GM19395 (cell line): ENCODE data around the gene ICOS.
A peak's percentile ranks its signal among the peaks of the same experiment; 100 is the strongest.

Experiments used
- ATAC-seq: cut with Tn5 transposase; IDR thresholded peaks from one replicate; pipeline ENCODE4 v1.9.1; 2021; ENCODE audit warnings: mild to moderate bottlenecking, moderate library complexity; ENCODE audit not compliant: unreplicated experiment

The ICOS gene, protein sequence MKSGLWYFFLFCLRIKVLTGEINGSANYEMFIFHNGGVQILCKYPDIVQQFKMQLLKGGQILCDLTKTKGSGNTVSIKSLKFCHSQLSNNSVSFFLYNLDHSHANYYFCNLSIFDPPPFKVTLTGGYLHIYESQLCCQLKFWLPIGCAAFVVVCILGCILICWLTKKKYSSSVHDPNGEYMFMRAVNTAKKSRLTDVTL

DNA sequence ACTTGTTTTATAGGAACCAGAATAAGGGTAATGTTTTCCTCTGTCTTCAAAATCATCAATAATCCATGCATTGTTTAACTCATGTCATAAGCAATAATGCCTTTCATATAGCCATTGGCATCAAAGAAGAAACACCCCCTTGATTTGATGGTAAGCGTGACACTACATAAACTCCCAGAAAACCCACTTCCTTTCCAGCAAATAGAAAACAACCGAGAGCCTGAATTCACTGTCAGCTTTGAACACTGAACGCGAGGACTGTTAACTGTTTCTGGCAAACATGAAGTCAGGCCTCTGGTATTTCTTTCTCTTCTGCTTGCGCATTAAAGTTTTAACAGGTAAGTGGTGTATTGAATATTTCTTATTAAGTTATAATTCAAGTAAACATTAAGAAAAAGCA is at the start of gene ICOS:
Gene ICOS (plus strand): TSS at position 229 of the 400 bp plus-strand sequence. CDS start 52 bp downstream, at position 281.
- no peak for ATAC-seq

DNA sequence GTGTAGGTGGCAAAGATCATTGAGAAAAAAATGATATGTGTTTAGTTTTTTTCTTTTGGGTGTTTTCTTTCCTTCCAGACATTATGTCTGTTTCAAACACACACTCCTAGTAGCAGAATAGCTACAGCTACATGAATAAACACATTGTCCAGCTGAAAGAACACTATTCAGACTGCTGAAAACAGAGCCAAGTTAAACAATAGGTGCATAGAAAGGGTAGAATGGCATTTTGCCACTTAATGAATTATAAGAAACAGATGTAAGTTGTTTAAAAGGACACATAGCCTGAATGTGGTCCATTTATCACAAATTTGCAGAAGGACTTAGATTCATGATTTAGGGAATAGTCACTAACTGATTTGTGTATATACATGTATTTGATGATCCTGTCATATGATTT is 48.9 kb upstream of the ICOS start:
- no peak for ATAC-seq

DNA sequence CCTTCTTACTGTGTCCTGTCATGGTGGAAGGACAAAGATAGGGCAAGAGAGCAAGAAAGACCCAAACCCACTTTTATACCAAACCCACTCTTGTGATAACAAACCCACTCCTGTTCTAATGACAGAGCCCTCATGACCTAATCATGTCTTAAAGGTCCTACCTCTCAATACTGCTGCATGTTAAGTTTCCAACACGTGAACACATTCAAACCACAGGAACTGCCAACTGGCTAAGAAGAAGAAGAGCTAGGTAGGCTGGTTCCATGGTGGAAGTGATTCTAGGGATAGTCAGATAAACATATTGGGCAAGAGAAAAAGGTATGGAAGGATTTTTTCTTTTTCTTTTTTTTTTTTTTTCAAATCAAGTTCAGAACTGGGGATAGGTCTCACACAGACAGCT is 47.0 kb upstream of the ICOS start:
- ATAC-seq = no peak

DNA sequence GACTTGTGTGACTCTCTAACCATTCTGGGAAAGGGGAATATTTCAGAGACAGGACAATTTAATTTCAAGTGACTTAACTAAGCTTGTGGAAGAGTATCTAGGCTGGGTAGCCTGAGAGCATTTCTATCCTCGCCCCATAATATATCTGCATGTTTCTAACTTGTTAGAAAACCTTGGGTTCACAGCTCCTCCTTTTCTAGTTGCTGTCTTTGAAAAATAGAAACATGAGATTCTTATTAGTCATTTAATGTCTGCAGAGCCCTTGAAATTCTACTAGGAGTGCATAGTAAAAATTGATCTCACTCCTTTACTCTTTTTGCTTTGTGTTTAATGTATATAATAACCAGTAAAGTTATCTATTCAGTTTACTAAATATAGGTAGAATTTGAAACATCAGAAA is 46.6 kb upstream of the ICOS start:
- ATAC-seq = no peak

DNA sequence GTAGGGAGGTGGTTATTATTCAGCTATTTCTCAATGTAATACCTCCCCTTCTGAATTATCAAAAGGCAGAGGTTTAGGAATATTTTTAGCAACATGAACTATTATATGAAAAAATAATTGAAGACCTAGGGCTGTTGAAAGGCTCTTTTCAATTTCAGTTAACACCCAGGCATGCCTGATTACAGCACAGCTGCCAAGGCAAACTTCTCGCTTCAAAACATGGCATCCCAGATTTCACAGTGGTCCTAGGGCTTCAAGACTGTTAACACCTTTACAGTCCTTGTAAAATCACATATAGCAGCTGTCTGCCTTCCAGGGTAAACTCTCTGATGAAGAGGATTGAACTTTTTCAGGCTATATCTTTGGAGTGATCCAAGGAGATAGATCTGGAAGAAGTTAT is 45.8 kb upstream of the ICOS start:
- ATAC-seq = no peak

DNA sequence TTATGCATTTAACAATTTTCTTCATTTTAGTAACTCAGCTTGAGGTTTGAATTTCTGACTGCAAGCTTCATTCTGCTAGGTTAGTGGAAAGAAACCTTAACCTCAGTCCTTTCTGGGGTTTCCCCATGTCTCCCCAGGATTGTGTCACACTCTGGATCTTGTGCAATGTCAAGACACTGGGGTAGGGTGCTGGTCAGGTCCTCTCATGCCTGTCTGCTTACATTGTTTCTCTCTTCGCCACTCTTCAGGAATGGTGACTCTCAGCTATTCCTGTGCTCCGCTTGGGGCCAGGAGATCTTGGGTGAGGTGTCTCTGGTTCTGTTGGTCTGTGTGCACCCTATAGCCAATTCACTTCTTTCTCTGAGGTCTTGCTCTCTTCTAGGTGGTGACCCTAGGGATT is 45.1 kb upstream of the ICOS start:
- no peak for ATAC-seq

DNA sequence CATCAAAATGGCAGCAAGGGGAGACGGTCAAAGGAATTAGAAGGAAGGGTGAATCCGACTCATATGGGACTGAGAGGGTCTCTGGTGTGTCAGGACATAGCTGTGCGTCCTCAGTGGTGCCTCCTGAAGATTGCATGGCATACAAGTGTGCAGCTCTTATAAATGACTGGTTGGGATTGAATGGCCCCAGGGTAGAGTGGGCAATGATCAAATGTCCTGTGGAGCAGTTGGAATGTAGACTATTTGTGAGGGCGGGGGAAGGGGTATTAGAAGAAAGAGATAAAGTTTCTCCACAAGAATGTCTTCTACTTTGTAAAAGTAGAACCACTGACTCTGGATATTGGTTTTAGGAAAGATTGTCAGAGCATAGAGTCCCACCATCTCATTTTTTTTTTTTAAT is 44.4 kb upstream of the ICOS start:
- ATAC-seq = no peak

DNA sequence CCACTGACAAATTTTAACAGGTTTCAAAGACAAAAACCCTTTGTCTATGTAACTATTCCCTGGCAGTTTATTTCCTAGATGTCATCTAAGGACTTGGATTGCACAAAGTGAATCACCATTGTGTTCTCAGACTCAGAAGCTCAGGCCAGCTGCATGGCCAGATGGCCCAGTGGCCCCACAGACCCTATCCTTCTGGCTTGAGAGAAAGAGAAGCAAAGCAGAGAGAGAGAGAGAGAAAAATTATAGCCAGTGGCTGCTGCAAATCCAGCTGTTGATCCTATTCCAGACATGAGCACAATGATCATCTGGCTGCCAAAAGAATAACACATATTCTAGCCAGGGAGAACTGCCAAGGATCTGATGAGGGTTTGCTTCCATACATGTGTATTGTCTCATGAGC is 43.2 kb upstream of the ICOS start:
- no peak for ATAC-seq

DNA sequence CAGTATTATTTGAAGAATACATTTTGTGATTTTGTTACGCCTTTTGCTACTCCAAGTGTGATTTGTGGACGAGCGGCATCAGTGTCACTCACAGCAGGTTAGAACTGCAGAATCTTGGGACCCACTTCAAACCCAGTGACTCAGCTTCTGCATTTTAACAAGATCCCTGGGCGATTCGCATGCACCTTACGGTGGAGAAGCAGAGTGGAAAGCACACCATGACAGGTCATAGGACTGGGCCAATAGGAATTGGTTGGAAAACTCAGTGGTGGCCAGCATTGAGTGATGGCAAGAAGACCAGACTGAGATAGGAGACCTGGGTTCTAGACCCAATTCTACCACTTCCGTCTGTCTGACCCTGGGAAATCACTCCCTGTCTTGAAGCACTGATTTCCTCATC is 42.7 kb upstream of the ICOS start:
- ATAC-seq = no peak

DNA sequence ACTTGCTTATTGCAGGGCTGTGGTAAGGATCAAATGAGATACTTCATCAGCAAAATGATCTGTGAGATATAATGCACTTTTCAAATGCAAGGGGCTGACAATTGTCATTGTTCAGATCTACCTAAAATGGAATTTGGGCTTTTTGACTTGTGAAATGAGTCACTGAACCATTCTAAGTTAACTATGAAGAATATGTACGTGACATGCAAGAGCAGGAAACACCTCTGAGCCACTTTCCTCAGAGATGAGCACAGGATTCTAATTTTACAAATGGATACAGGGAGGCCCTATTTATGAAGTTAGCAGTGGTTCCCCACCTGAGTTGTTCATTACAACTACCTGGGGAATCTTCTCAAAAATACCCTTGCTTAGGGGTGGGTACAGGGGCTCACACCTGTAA is 42.3 kb upstream of the ICOS start:
- peak; percentile 58 for ATAC-seq

DNA sequence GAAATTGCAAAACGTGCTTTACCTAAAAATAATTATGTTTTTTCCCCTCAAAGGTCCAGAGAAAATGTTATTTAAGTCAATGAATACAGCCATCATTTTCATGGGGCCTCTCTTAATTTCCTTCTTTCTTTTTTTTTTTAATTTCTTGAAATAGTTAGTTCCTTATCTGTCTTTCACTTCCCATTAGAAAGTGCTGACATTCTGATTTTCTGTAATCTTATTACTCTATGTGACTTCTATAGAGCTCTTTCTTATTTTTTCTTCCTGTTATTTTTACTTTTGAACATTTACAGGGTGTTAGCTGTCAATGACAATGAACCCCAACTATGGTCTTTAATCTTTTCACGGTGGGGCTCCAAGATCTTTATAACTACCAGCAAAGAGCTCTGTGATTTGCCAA is 39.0 kb upstream of the ICOS start:
- ATAC-seq = no peak

DNA sequence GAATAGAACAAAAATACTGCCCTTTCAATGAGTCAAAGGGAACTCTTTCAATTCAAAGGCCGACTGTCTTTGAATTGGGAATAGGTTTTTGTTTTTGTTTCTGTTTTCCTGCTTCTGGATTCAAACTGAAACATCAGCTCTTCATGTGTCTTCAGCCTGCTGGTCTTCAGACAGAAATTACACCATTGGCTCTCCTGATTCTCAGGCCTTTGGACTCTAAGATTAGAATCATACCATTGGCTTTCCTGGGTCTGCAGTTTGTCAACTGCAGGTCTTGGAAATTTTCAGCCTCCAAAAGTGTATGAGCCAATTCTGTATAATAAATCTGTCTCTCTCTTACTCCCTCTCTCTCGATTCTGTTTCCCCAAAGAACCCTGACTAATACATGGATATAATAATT is 37.9 kb upstream of the ICOS start:
- ATAC-seq = no peak

DNA sequence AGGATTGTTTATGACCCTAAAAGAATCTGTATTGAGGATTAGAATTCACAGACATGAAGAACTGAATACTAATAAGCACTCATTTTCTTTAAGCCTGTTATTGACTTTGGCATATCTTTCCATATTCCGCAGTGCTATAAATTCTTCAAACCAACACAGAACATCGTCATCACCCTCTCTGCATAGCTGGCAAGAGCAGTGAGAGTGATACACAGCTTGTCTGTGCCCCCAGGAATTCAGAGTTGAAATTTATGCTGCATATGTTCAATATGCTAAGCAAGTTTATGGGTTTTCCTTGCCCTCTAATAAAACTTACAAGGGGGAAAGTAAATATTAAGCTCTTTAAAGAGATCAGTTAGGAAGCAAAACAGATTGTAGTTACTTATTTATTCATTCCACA is 36.3 kb upstream of the ICOS start:
- ATAC-seq = no peak

DNA sequence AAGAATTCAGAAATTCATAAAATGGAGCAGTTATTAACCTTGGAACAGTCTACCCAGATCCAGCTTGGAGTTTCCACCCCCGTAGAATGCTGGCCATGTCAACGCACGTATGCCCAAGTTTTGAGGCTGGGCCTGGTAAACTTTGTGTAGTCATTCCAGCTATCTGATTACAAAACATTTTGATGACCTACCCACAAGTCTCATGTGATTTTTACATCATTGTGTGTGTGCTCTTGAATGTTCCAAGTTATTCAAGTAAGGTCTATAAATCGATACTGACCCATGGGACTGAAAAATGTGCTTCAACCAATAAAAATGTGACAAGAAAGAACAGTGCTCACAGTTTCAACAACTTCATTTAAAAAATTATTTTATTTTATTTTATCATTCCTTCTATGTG is 32.5 kb upstream of the ICOS start:
- no peak for ATAC-seq

DNA sequence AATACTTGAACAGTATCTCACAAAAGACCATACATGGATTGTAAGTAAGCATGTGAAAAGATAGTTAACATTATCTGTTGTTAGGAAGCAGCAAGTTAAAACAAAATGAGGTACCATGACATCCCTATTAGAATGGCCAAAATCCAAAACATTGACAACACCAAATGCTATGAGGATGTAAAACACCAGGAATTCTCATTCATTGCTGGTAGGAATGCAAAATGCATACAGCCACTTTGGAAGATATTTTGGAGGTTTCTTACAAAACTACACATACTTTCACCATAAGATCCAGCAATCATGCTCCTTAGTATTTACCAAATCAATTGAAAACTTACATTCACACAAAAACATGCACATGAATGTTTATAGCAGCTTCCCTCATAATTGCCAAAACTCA is 30.9 kb upstream of the ICOS start:
- no peak for ATAC-seq

DNA sequence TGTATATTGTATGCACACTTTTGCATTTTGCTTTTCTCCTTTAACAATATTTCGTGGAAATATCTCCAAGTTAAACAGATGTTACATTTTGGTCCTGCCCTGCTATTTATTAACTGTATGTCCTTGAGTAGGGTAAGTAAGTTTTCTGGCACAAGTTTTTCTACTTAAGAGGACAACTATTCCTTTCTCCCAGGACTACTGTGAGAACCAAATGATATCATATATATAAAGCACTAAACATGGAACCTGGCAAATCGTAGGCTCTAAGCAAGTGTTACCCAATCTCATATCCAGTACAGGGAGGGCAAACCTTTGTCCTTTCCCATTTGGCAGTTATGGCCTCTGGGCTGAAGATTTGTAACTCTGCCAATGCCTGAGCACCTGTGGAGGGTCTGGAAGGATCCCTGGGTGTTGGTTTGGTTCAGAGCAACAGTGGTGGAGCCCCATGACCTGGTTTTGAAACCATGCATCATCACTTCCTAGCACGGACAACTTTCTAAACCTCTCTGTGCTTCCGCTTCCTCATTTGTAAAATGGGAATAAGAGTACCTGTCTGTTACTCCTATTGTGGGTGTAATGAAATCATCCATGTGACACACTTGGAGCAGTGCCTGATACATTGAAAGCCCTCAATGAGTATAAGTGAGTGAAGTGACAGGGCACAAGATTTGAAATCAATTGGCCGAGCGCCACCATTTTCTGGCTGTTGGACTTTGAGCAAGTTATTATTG is 28.3 kb upstream of the ICOS start:
- ATAC-seq = no peak

DNA sequence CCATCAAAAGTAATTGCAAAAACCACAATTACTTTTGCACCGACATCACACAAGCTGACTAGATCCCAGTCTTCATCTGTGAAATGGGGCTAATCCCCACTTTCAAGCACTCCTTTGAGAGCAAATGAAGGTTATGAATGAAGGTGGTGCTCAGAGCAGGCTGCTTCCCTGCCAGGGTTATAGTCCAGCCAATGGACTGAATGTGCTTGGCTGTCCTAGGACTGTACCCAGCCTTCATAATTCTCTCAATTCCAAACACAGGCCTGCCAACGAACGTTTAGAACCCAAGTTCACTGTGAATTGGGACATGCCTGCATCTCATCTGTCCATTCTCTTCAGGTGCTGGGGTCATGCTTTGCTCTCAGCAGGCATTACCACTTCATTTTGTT is 27.8 kb upstream of the ICOS start:
- no peak for ATAC-seq

DNA sequence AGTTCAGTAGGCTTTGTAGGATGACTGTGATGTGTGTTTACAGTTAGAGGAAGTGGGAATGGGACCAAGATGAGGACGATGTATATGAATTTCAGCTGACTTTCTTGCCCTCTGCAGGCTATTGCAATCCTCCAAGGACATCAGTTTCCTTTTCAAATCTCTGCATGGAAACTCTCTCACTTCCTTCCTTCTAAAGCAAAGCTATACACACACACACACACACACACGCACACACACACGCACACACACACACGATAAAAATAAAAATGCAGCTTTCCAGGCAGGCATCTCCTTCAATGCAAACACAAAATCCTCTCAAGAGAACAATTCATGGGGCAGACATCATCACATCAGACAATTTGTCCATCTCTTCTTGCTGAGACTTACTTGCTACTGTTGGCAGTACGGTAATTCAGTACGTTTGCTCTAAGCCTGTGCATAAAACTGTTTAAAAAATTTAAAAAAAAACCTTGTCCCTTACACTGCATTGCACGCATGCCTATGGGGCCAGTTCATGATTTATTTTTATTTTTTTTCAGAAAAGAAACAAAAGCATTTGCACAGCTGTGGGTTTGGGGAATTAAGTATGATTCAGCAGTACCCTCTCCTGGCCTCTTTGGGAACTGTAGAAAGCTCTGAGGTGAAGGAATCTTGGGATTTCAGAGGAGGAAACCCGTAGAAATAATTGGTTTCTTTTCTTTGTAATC is 27.1 kb upstream of the ICOS start:
- ATAC-seq = no peak

DNA sequence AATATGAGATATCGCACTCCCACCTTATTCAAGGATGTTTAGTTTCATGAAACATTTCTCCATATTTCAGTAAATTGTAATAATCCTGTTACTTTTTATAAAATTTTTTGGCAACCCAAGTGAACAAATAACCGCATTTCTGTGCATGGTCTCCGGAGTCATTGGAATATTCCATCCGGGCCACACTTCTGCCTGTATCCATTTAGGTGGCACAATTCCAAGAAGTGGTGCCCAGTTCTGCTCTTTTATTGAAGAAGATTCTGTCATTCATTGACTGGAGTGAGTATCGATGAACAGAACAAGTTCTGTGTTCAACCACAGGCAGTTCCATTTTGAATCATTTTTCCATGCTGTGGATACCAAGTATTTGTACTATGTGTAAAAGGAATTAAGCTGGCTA is 26.6 kb upstream of the ICOS start:
- no peak for ATAC-seq

DNA sequence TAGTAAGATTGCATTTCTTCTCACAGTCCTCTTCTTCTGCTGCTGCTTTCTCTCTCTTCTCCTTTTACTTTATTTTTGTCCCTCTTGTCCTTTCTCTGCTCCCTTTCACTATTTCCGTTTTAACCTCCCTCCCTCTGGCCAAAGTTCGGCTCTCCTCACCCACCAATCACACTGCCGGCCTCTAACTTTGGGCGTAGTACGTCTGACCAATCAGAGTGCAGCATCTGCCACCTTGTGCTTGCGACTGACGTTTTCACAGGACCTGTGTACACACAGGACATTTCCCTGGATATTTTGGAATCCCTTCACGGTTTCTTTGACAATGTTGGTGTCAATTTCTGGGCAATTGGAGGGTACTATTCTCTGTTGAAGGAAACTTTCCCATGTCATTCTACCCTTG is 22.6 kb upstream of the ICOS start:
- no peak for ATAC-seq

DNA sequence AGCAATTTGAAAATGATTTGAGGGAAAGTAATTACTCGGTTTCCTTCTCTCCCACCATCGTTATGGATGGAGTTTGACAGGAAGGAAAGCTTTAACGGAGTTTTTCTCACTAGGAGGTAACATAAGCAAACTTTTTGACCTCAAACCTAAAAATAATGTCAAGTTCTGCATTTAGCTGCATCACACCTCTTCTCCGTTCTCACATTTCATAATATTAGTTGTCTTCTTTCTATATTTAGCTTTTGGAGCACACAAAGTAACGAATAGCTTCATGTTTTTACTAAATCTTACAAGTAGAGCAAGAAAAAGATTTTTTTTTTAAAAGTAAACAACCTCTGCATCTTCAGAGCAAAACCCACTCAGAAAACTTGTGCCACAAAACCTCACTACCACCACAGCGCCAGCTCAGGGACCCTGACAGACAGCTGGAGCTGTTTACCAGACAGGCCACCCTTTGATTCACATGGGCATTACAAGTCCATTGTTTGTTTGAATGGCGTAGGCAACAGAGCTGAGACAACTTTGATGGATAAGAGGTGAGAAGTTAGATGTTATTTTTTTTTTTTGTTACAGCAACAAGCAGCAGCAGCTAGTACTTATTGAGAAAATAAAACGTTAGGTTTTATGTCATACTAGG is 21.9 kb upstream of the ICOS start:
- no peak for ATAC-seq

DNA sequence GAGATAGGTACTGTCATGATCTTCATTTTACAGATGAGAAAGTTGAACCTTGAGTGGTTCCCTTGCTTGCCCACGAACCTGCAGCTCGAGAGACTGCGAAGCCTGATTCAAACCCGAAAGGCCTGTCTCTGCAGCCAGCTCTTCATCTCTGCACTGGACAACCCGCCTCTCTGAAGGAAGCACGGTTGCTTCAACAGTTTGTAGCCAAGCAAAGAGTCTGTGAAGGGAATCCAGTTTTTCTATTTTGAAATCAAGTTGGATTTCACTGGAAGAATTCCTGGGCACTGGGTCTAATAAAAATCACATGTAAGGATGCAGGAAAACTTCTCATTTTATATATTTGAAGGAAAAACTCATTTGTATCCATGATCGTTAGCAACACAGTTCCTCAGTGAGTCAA is 21.3 kb upstream of the ICOS start:
- no peak for ATAC-seq
